Activated naive CD8-positive, alpha-beta T cell treated with anti-CD3 and anti-CD28 coated beads, Interleukin-2, amount 10 ng/mL, durations not matched to agents 7 days and 5 days (primary cell): ENCODE measurements around the gene RNF220. TPM values are rescaled to one million over a fixed set of nuclear protein-coding genes. Genes with fewer than 3 reads are reported as not detected.

ENCODE experiments used
- ATAC-seq: fragments of 150-1000 bp; cut with Tn5 transposase; one replicate; pipeline ENCODE4 v1.10.0; 2021; ENCODE audit warnings: low read depth, moderate library complexity
- POLR2A ChIA-PET: fragments of 350-600 bp; sonication (Branson Sonifier 250); formaldehyde crosslinking; loops from one replicate; lab custom pipeline; 2021; ENCODE audit warnings: antibody characterized with exemption; lab: Charles Lee
- DNase-seq: peaks from one replicate; pipeline ENCODE4 v3.0.0; 2021
- H3K27ac Mint-ChIP-seq: one replicate; pipeline ENCODE4 v1.8.0; 2022; ENCODE audit warnings: mild to moderate bottlenecking, mixed read lengths
- H3K27me3 Mint-ChIP-seq: one replicate; pipeline ENCODE4 v1.8.0; 2022; ENCODE audit warnings: mild to moderate bottlenecking, moderate library complexity, mixed read lengths
- H3K36me3 Mint-ChIP-seq: one replicate; pipeline ENCODE4 v1.8.0; 2021; ENCODE audit warnings: mild to moderate bottlenecking, mixed read lengths
- H3K4me1 Mint-ChIP-seq: one replicate; pipeline ENCODE4 v1.8.0; 2021; ENCODE audit warnings: mixed read lengths
- H3K4me3 Mint-ChIP-seq: one replicate; pipeline ENCODE4 v1.8.0; 2022; ENCODE audit warnings: mild to moderate bottlenecking, moderate library complexity, mixed read lengths
- H3K9me3 Mint-ChIP-seq: one replicate; pipeline ENCODE4 v1.8.0; 2021; ENCODE audit warnings: mixed read lengths
- total RNA-seq, 2 experiments: library from RNA; stranded (reverse); gene quantifications; one replicate each; pipeline ENCODE4 v1.2.3, GENCODE V29; 2021

Gene RNF220
- total RNA-seq, 2 experiments from 2014 or later, result 91.3 to 94.4 TPM

DNA sequence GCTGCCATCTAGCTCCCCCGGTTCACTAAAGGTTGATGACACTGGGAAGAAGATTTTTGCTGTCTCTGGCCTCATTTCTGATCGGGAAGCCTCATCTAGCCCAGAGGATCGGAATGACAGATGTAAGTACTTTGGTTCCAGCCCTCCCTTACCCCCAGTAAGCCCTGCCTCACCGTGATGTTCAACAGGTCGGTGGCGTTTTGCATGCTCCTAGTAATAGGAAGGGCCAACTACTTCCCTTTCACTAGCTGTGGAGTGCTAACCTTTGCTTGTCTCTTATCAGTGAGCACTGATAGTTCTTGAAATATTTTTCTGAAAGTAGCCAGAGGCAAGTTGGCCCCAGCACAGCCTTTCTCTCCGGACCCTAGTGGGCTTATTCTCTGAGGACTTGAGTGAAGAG is 7.5 kb downstream of the RNF220 start:
- H3K4me1 Mint-ChIP-seq, result peaks cover 9% of the 10 kb centered on the region
- no peak for ATAC-seq
- POLR2A ChIA-PET, result no interaction called here
- no peaks in the 10 kb centered on the region for H3K9me3 Mint-ChIP-seq
- no peak overlapping the region for H3K4me3 Mint-ChIP-seq
- H3K27me3 Mint-ChIP-seq, result peaks cover 20% of the 10 kb centered on the region
- H3K27ac Mint-ChIP-seq, result no peak overlapping the region
- no peaks in the 10 kb centered on the region for H3K36me3 Mint-ChIP-seq
- no peak for DNase-seq

- Mint-ChIP-seq H3K36me3 (no peaks in the 10 kb centered on the region), H3K9me3 (no peaks in the 10 kb centered on the region), H3K27ac (no peak overlapping the region), H3K27me3 (peaks cover 26% of the 10 kb centered on the region), H3K4me3 (no peak overlapping the region), H3K4me1 (peaks cover 6% of the 10 kb centered on the region)
- POLR2A ChIA-PET, result no interaction called here
- DNase-seq (no peak), ATAC-seq (no peak)
Observed at GRCh38 chr1:44413740-44414139, 8.7 kb downstream of the RNF220 start.

DNA sequence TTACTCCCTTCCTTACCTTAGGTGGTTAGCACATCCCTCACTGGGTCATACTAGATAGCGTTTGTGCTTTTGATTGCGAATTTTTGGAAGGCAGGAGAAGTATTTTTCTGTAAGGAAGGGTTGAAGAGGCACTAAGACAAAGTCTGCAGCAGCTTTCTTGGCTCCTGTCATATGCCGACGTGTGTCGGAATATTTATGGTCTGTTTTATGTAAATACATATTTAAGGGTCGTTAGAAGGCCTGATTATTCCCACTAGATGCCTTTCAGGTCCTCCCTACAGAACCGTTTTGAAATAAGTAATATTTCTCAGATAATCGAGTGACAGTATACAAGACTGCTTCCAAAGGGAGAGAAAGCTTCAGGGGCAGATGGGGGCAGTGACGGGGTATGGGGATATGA is 10.0 kb downstream of the RNF220 start:
- H3K4me1 Mint-ChIP-seq, result no peaks in the 10 kb centered on the region
- ATAC-seq (no peak), DNase-seq (no peak)
- POLR2A ChIA-PET, result no interaction called here
- H3K27me3 Mint-ChIP-seq, result peaks cover 35% of the 10 kb centered on the region
- no peaks in the 10 kb centered on the region for H3K9me3 Mint-ChIP-seq
- H3K4me3 Mint-ChIP-seq, result no peak overlapping the region
- H3K27ac Mint-ChIP-seq, result no peak overlapping the region
- no peaks in the 10 kb centered on the region for H3K36me3 Mint-ChIP-seq

- Mint-ChIP-seq H3K27me3 (peaks cover 49% of the 10 kb centered on the region), H3K27ac (no peak overlapping the region), H3K36me3 (no peaks in the 10 kb centered on the region), H3K9me3 (no peaks in the 10 kb centered on the region), H3K4me3 (no peak overlapping the region), H3K4me1 (no peaks in the 10 kb centered on the region)
- DNase-seq, result no peak
- no peak for ATAC-seq
- POLR2A ChIA-PET, result no interaction called here
Observed at GRCh38 chr1:44416408-44416807, 11.4 kb downstream of the RNF220 start.

- POLR2A ChIA-PET, result no interaction called here
- H3K4me3 Mint-ChIP-seq, result no peak overlapping the region
- peaks cover 58% of the 10 kb centered on the region for H3K27me3 Mint-ChIP-seq
- no peak for DNase-seq
- H3K36me3 Mint-ChIP-seq, result no peaks in the 10 kb centered on the region
- H3K9me3 Mint-ChIP-seq, result no peaks in the 10 kb centered on the region
- no peaks in the 10 kb centered on the region for H3K4me1 Mint-ChIP-seq
- no peak for ATAC-seq
- no peak overlapping the region for H3K27ac Mint-ChIP-seq
Observed at GRCh38 chr1:44417351-44418021, 12.4 kb downstream of the RNF220 start.

DNA sequence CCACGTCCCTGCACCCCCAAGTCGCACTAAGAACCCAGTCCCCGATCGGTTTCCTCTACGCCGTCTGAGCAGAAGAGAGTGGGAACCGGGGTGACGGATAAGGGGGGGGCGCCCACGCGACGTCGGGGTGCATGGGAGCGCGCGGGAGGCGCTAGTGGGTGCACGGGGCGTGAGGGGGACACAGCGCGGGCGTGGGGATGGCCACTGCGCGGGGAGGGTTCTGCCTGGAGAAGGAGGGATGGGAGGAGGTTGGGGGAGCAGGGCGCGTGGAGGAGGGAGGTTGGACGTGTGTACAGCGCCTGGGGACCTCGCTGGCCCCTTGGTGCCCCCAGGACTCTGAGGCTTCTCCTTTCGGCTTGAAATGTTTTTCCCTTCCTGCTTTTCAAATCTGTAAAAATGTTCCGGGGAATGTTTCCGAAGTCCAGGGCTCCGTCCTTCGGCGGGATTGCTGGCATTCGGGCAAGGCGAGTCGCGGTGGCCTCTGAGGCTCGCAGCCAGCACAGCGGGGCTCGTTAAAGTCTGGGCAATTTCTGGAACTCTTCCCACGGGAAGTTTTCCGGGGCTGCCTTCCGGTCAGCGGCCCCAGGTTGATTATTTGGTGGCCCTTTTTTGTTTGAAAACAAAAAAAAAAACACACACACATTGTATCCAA is 13.1 kb downstream of the RNF220 start:
- no peak for ATAC-seq
- H3K9me3 Mint-ChIP-seq, result no peaks in the 10 kb centered on the region
- H3K27ac Mint-ChIP-seq, result no peak overlapping the region
- POLR2A ChIA-PET, result no interaction called here
- H3K4me3 Mint-ChIP-seq, result no peak overlapping the region
- H3K27me3 Mint-ChIP-seq, result peaks cover 64% of the 10 kb centered on the region
- DNase-seq, result no peak
- H3K36me3 Mint-ChIP-seq, result no peaks in the 10 kb centered on the region
- no peaks in the 10 kb centered on the region for H3K4me1 Mint-ChIP-seq

- Mint-ChIP-seq H3K9me3 (no peaks in the 10 kb centered on the region), H3K27me3 (peaks cover 70% of the 10 kb centered on the region), H3K4me1 (peaks cover 5% of the 10 kb centered on the region), H3K4me3 (no peak overlapping the region), H3K36me3 (no peaks in the 10 kb centered on the region), H3K27ac (no peak overlapping the region)
- ATAC-seq (no peak), DNase-seq (no peak)
- POLR2A ChIA-PET, result no interaction called here
Observed at GRCh38 chr1:44419901-44420300, 14.8 kb downstream of the RNF220 start.

DNA sequence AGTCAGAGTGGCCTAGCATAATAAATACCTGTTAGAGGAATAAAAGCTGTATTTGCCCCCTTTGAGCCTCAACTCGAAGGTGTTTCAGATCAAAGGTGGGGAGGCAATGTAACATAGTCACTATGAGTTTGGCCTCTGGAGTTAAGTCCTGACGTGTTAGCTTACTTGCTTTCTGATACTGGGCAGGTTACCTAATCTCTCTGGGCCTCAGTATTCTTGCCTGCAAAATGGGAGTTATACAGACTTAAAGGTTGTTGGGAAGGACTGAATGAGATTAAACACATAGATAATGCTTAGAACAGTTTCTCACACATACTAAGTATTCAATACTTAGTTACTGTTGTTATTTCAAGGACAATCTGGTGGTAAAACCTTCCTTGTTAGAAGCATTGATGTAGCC is 15.5 kb downstream of the RNF220 start:
- POLR2A ChIA-PET, result no interaction called here
- DNase-seq (no peak), ATAC-seq (no peak)
- Mint-ChIP-seq H3K9me3 (no peaks in the 10 kb centered on the region), H3K36me3 (no peaks in the 10 kb centered on the region), H3K4me3 (no peak overlapping the region), H3K27ac (no peak overlapping the region), H3K4me1 (peaks cover 5% of the 10 kb centered on the region), H3K27me3 (peaks cover 76% of the 10 kb centered on the region)

DNA sequence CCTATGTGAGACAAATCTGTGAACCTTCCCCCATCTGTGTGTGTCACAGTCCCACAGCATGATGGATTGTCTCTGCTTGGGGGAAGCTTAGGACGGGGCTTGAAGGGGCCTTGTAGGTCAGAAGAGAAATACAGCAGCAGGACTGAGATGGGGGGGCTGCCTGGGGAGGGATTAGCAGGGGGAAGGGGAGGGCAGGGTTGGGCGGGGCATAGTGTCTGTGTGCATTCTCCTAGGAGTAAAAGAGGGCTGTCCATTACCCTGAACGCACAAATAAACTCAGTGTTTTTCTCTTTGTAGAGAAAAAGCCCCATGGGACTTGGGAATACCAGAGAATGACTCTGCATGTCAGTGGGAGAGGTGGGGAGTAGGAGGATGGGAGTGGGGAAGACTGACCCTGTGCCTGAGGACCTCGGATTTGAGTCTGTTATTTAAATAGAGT is 16.4 kb downstream of the RNF220 start:
- H3K27ac Mint-ChIP-seq, result no peak overlapping the region
- H3K27me3 Mint-ChIP-seq, result peaks cover 72% of the 10 kb centered on the region
- ATAC-seq, result no peak
- H3K9me3 Mint-ChIP-seq, result no peaks in the 10 kb centered on the region
- POLR2A ChIA-PET, result no interaction called here
- DNase-seq, result no peak
- no peak overlapping the region for H3K4me3 Mint-ChIP-seq
- no peaks in the 10 kb centered on the region for H3K36me3 Mint-ChIP-seq
- peaks cover 5% of the 10 kb centered on the region for H3K4me1 Mint-ChIP-seq

DNA sequence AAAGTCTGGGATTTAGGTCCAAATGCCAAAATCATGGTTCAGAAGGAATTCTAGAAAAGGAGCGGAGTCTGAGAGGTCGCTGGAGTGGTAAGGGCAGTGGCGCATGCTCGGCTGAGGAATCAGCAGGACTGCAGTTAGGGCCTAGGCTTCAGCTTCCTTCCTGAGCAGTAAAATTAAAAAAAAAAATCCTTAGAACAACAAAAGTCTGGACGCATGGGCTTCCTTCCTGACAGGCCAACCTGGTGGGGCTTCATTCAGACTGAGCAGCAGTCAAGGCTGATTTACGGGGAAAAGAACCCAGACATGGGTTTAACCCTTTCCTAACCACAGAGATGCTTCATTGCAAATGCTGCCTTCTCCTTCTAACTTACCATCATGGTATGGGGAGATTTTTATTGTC is 17.1 kb downstream of the RNF220 start:
- DNase-seq (no peak), ATAC-seq (no peak)
- peaks cover 5% of the 10 kb centered on the region for H3K4me1 Mint-ChIP-seq
- H3K9me3 Mint-ChIP-seq, result no peaks in the 10 kb centered on the region
- no peak overlapping the region for H3K27ac Mint-ChIP-seq
- no peaks in the 10 kb centered on the region for H3K36me3 Mint-ChIP-seq
- H3K4me3 Mint-ChIP-seq, result no peak overlapping the region
- POLR2A ChIA-PET, result no interaction called here
- H3K27me3 Mint-ChIP-seq, result peaks cover 72% of the 10 kb centered on the region

DNA sequence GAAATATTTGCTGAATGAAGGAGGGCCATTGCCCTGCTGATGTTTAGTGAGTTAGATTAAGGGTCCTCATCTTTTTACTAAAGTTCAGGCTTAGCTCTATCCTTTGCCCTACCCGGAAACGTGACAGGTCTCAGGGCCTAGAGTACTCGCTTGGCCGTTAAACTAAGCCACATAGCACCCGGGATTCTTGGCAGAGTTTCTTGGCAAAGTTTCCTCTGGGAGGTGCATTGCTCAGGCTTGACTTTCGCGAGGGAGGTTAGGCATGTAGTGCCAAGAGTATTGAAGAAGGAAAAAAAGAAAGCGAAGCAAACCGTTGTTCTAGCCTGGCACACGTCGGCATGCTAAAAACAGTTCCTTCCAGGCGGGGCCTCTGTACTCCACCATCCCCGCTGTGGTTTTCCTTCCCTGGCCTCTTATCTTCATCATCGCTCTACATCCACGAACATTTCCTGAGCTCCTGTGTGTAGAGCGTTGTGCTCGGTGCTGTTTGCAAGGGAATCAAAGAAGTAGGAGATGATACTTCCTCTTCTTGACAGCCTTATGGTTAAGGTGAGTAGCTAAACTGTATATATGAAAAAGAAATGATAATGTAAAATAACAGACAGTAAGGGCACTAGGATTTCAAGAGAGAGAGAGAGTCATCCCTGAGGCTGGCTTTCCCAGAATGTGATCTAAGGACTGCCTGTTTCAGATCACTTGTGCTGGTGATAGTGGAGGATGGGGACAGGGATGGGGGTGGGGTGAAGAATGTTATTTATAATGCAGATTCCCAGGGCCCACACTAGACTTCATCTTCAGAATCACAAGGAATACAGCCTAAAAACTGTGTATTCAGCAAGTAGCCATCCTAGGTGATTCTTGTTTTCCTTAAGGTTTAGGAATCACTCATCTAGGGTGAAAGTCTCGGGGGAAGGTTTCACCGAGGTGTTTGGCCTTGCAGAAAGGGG is 18.8 kb downstream of the RNF220 start:
- Mint-ChIP-seq H3K27me3 (peaks cover 76% of the 10 kb centered on the region), H3K4me1 (peaks cover 5% of the 10 kb centered on the region), H3K27ac (no peak overlapping the region), H3K9me3 (no peaks in the 10 kb centered on the region), H3K36me3 (no peaks in the 10 kb centered on the region), H3K4me3 (no peak overlapping the region)
- DNase-seq, result no peak
- no peak for ATAC-seq
- POLR2A ChIA-PET, result interaction anchor here (0.6 kb wide), 1 partner anchor 28 kb away, joined by 3 read pairs; no protein-coding TSS in a partner anchor

DNA sequence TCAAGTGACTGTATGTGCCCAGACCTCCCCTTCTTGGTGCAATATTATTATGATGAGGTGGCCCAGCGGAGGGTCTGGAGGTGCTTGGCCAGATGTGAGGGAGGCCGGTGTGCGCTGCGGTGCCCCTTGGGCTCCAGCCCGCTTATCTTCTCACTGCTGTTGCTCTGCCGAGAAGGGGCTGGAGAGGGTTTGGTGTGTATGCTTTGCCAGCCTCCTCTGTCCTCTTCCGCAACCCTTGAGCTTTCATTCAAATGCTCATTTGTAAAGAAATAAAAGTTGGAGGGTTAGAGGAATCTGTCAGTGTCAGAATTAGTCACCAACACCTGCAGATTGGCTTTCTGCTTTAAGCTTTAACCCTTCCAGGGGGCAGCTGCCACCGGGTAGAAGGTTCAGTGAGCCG is 19.7 kb downstream of the RNF220 start:
- Mint-ChIP-seq H3K27ac (no peak overlapping the region), H3K27me3 (peaks cover 77% of the 10 kb centered on the region), H3K4me1 (peaks cover 5% of the 10 kb centered on the region), H3K4me3 (no peak overlapping the region), H3K36me3 (no peaks in the 10 kb centered on the region), H3K9me3 (no peaks in the 10 kb centered on the region)
- no peak for DNase-seq
- POLR2A ChIA-PET, result no interaction called here
- ATAC-seq, result no peak

GRCh38 chr1:44425341-44426082 is 20.5 kb downstream of the RNF220 start:
- DNase-seq, result no peak
- no peaks in the 10 kb centered on the region for H3K36me3 Mint-ChIP-seq
- H3K4me1 Mint-ChIP-seq, result peaks cover 5% of the 10 kb centered on the region
- no peak for ATAC-seq
- POLR2A ChIA-PET, result no interaction called here
- no peaks in the 10 kb centered on the region for H3K9me3 Mint-ChIP-seq
- H3K4me3 Mint-ChIP-seq, result no peak overlapping the region
- peaks cover 69% of the 10 kb centered on the region for H3K27me3 Mint-ChIP-seq
- no peak overlapping the region for H3K27ac Mint-ChIP-seq
